Adrenal gland (tissue), 12 donors: ENCODE data around the gene TSR2. TPM values are rescaled to one million over a fixed set of nuclear protein-coding genes. Genes with fewer than 3 reads are reported as not detected.
A peak's percentile ranks its signal among the peaks of the same experiment; 100 is the strongest.

Source experiments
- DNase-seq, 7 donors: peaks; one replicate each; pipeline ENCODE4 v3.0.0-alpha.2; 2019 to 2020
- H3K27ac ChIP-seq, 5 donors: fragments of 200-600 bp; sonication (generic) in 4 of 5; 1 replicate in 3 of 5; 2 replicates in 2 of 5; pipeline versions ENCODE4 v1.5.1 to v1.8.0; 2016 to 2020; ENCODE audit warnings: mild to moderate bottlenecking in 1 of 5
- H3K27me3 ChIP-seq: fragments of 200-600 bp; 2 replicates; pipeline ENCODE4 v1.8.0; 2021
- H3K36me3 ChIP-seq, 2 donors: fragments of 200-600 bp; replicated peaks in 1 of 2; 1 replicate in 1 of 2; 2 replicates in 1 of 2; pipeline versions ENCODE4 v1.5.1 to v1.8.0; 2018 to 2022
- H3K4me1 ChIP-seq, 2 donors: fragments of 200-600 bp; replicated peaks in 1 of 2; 1 replicate in 1 of 2; 2 replicates in 1 of 2; pipeline versions ENCODE4 v1.5.1 to v1.8.0; 2018 to 2021
- H3K4me3 ChIP-seq, 4 donors: fragments of 200-600 bp; sonication (generic) in 3 of 4; one replicate each; pipeline ENCODE4 v1.5.1; 2016 to 2018
- H3K9me3 ChIP-seq, 3 donors: fragments of 200-600 bp; sonication (generic) in 1 of 3; replicated peaks in 1 of 3; 1 replicate in 2 of 3; 2 replicates in 1 of 3; pipeline versions ENCODE4 v1.5.1 to v1.8.0; 2016 to 2021
- CTCF ChIP-seq, 6 experiments: fragments of 450-650 bp in 4 of 6; fragments of 200-600 bp in 2 of 6; sonication (generic) in 1 of 6; IDR thresholded peaks; 1 replicate in 5 of 6; 2 replicates in 1 of 6; pipeline versions ENCODE4 v1.5.1 to v1.8.0; 2016 to 2021; ENCODE audit warnings: antibody characterized with exemption in 6 of 6, mild to moderate bottlenecking in 2 of 6, moderate library complexity in 1 of 6
- POLR2A ChIP-seq, 2 donors: fragments of 450-650 bp; IDR thresholded peaks; one replicate each; pipeline ENCODE4 v1.6.1; 2017; ENCODE audit warnings: antibody characterized with exemption in 2 of 2, mild to moderate bottlenecking in 2 of 2, moderate library complexity in 1 of 2
- WGBS, 4 donors: extraction: QIAGEN DNeasy Blood & Tissue Kit in 2 of 4; methylation state at CpG; one replicate each; pipeline versions ENCODE4 v1.1.5 to v1.1.7; 2013 to 2017; 5-methylcytosine and 5-hydroxymethylcytosine counted together
- intact Hi-C, 2 donors: fragments of 100-400 bp; cut with DNase I; formaldehyde crosslinking; loops; one replicate each; pipeline versions ENCODE4 v1.14.1 to v1.15.0; 2022 to 2023
- polyA plus RNA-seq, 3 donors: library from polyadenylated mRNA; stranded (reverse); fragments of 200-250 nt in 2 of 3; fragments of 350-450 nt in 1 of 3; fragmentation: Illumina TruSeq in 1 of 3; extraction: RNeasy Lipid Tissue Mini Kit (QIAGEN cat#74804) in 1 of 3; gene quantifications; one replicate each; pipeline ENCODE4 v1.2.3, GENCODE V29; 2013 to 2014
- total RNA-seq, 9 donors: library from RNA; depleted of rRNA in 4 of 9; stranded (reverse); fragments of >200 nt in 4 of 9; fragments of 120-200 nt in 1 of 9; fragmentation: NEBNext Ultra II Directional in 1 of 9; extraction: Animal tissue kit (Norgen Biotek cat#: 25700) in 1 of 9; gene quantifications; one replicate each; pipeline versions ENCODE4 v1.1.0 to v1.2.4, GENCODE V29; 2013 to 2023
- donor health status: healthy with polysubstance abuse.
- donor health status: Bipolar disorder and iron deficiency.
- donor health status: DM: yes; HTN: yes; CAD: no.
- donor health status: DM: no; HTN: no; CAD: no.
- donor health status: DM: no; HTN: no; CAD: no.
- donor health status: DM: yes; HTN: yes; CAD: no.

TSR2 gene
- total and polyA plus RNA-seq, 12 donors = 22.7 to 72.9 (median 50.2) TPM

- TF ChIP-seq POLR2A (IDR thresholded peaks at IDR 0.05) (no peak), CTCF (IDR thresholded peaks at IDR 0.05) (no peak)
- intact Hi-C loops = no loop called here
- Histone ChIP-seq H3K27me3 (no peaks in the 10 kb centered on the region), H3K36me3 (no peaks in the 10 kb centered on the region), H3K9me3 (no peaks in the 10 kb centered on the region), H3K4me1 (no peaks in the 10 kb centered on the region), H3K4me3 (no peak overlapping the region), H3K27ac (no peak overlapping the region)
- peak in 1 of 7 donors; percentile 13 for DNase-seq
- WGBS, 4 donors = 65 to 79% (median 72%) methylated on average over 3 to 5 of the region's 5 CpGs
These were observed 7.3 kb downstream of the TSR2 start for GRCh38 chrX:54447461-54447860.

GRCh38 chrX:54449929-54450328 is 9.7 kb downstream of the TSR2 start:
- intact Hi-C loops = no loop called here

GRCh38 chrX:54452920-54453319 is 12.7 kb downstream of the TSR2 start:
- intact Hi-C loops = no loop called here
- no peaks in the 10 kb centered on the region for H3K4me1 ChIP-seq
- no peaks in the 10 kb centered on the region for H3K27me3 ChIP-seq
- TF ChIP-seq CTCF (IDR thresholded peaks at IDR 0.05) (no peak), POLR2A (IDR thresholded peaks at IDR 0.05) (no peak)
- no peak for DNase-seq
- H3K27ac ChIP-seq = no peak overlapping the region
- no peak overlapping the region for H3K4me3 ChIP-seq
- no peaks in the 10 kb centered on the region for H3K36me3 ChIP-seq
- 34 to 65% (median 45%) methylated on average over 2 of the region's 2 CpGs for WGBS, 4 donors
- H3K9me3 ChIP-seq = no peaks in the 10 kb centered on the region

More at GRCh38 chrX:54449929-54450328, 9.7 kb downstream of the TSR2 start:
- no peak for DNase-seq
- no peak for TF ChIP-seq CTCF (IDR thresholded peaks at IDR 0.05)
- TF ChIP-seq POLR2A (IDR thresholded peaks at IDR 0.05) = no peak
- Histone ChIP-seq H3K4me3 (no peak overlapping the region), H3K27me3 (no peaks in the 10 kb centered on the region), H3K36me3 (no peaks in the 10 kb centered on the region), H3K4me1 (no peaks in the 10 kb centered on the region), H3K9me3 (no peaks in the 10 kb centered on the region), H3K27ac (no peak overlapping the region)

GRCh38 chrX:54470054-54470760 is 30.0 kb downstream of the TSR2 start:
- Histone ChIP-seq H3K36me3 (peaks cover 0 to 7% of the 10 kb centered on the region in 2 donors), H3K4me3 (no peak overlapping the region), H3K4me1 (no peaks in the 10 kb centered on the region), H3K27me3 (no peaks in the 10 kb centered on the region), H3K27ac (no peak overlapping the region), H3K9me3 (no peaks in the 10 kb centered on the region)
- intact Hi-C loops = no loop called here
- WGBS, 4 donors = 86 to 91% (median 87%) methylated on average over 1 to 21 of the region's 21 CpGs
- TF ChIP-seq CTCF (IDR thresholded peaks at IDR 0.05) = no peak
- no peak for TF ChIP-seq POLR2A (IDR thresholded peaks at IDR 0.05)
- no peak for DNase-seq
